IgD-negative memory B cell (primary cell): ENCODE results near the gene MGMT. TPM values are rescaled to one million over a fixed set of nuclear protein-coding genes. Genes with fewer than 3 reads are reported as not detected.

ENCODE experiments used
- H3K27ac Mint-ChIP-seq, 3 donors: one replicate each; pipeline ENCODE4 v1.8.0; 2020 to 2022; ENCODE audit warnings: mild to moderate bottlenecking in 3 of 3, mixed read lengths in 3 of 3, moderate library complexity in 1 of 3
- H3K27me3 Mint-ChIP-seq: one replicate; pipeline ENCODE4 v1.8.0; 2021; ENCODE audit warnings: mixed read lengths
- H3K36me3 Mint-ChIP-seq: one replicate; pipeline ENCODE4 v1.8.0; 2020; ENCODE audit warnings: mild to moderate bottlenecking, mixed read lengths
- H3K4me1 Mint-ChIP-seq, 3 donors: one replicate each; pipeline ENCODE4 v1.8.0; 2020 to 2022; ENCODE audit warnings: mixed read lengths in 3 of 3, mild to moderate bottlenecking in 1 of 3
- H3K4me3 Mint-ChIP-seq, 4 donors: one replicate each; pipeline ENCODE4 v1.8.0; 2020 to 2022; ENCODE audit warnings: mild to moderate bottlenecking in 4 of 4, mixed read lengths in 4 of 4, moderate library complexity in 3 of 4
- H3K9me3 Mint-ChIP-seq, 3 donors: one replicate each; pipeline ENCODE4 v1.8.0; 2020 to 2021; ENCODE audit warnings: mixed read lengths in 3 of 3, mild to moderate bottlenecking in 1 of 3
- polyA plus RNA-seq: library from polyadenylated mRNA; unstranded; fragments of 300-500 nt; fragmentation: Illumina TruSeq; gene quantifications from one replicate; pipeline ENCODE4 v1.2.3, GENCODE V29; 2021

MGMT gene
- polyA plus RNA-seq, 1 donor from 2014 or later: 35.1 TPM

- no peaks in the 10 kb centered on the region for H3K9me3 Mint-ChIP-seq
- H3K4me3 Mint-ChIP-seq: no peak overlapping the region
- no peak overlapping the region for H3K27ac Mint-ChIP-seq
- H3K4me1 Mint-ChIP-seq: peaks cover 0 to 3% (median 0%) of the 10 kb centered on the region in 3 donors
- peaks cover 17% of the 10 kb centered on the region for H3K36me3 Mint-ChIP-seq
- H3K27me3 Mint-ChIP-seq: no peaks in the 10 kb centered on the region
Measured at GRCh38 chr10:129705676-129706075, 238.6 kb downstream of the MGMT start.

GRCh38 chr10:129706081-129706480 lies 239.0 kb downstream of the MGMT start:
- H3K9me3 Mint-ChIP-seq: no peaks in the 10 kb centered on the region
- H3K36me3 Mint-ChIP-seq: peaks cover 17% of the 10 kb centered on the region
- peak overlapping the region in 1 of 3 donors; percentile 5 for H3K27ac Mint-ChIP-seq
- no peak overlapping the region for H3K4me3 Mint-ChIP-seq
- H3K4me1 Mint-ChIP-seq: peaks cover 0 to 3% (median 0%) of the 10 kb centered on the region in 3 donors
- no peaks in the 10 kb centered on the region for H3K27me3 Mint-ChIP-seq

- H3K27ac Mint-ChIP-seq: peak overlapping the region in 1 of 3 donors; percentile 5
Measured at GRCh38 chr10:129706523-129706922, 239.5 kb downstream of the MGMT start.

GRCh38 chr10:129707406-129708388 lies 240.7 kb downstream of the MGMT start:
- H3K4me3 Mint-ChIP-seq: no peak overlapping the region
- H3K27me3 Mint-ChIP-seq: no peaks in the 10 kb centered on the region
- peaks cover 0 to 3% (median 0%) of the 10 kb centered on the region in 3 donors for H3K4me1 Mint-ChIP-seq
- no peak overlapping the region for H3K27ac Mint-ChIP-seq
- H3K9me3 Mint-ChIP-seq: no peaks in the 10 kb centered on the region
- H3K36me3 Mint-ChIP-seq: peaks cover 16% of the 10 kb centered on the region

More at GRCh38 chr10:129706523-129706922, 239.5 kb downstream of the MGMT start:
- H3K4me3 Mint-ChIP-seq: no peak overlapping the region
- H3K27me3 Mint-ChIP-seq: no peaks in the 10 kb centered on the region
- peaks cover 16% of the 10 kb centered on the region for H3K36me3 Mint-ChIP-seq
- peaks cover 0 to 3% (median 0%) of the 10 kb centered on the region in 3 donors for H3K4me1 Mint-ChIP-seq
- H3K9me3 Mint-ChIP-seq: no peaks in the 10 kb centered on the region

DNA sequence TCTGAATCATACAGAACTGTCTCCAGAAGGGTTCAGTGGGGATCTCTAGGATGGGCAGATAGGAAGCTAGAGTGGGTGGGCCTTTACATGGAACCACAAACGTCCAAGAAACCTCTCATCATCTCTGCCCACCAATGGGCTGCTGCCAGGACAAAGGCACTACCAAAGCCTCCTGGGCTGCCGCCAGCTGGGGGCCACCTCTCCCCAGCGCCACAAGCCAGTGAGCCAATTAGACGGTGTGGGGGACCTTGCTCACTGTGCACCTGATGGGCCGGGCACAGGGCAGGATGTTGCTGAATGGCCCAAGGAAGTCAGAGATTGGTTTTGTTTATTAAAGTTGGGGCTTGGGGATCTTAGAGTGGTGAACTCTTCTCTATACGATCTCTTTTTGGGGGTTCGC lies 242.1 kb downstream of the MGMT start:
- Mint-ChIP-seq H3K9me3 (no peaks in the 10 kb centered on the region), H3K4me1 (no peaks in the 10 kb centered on the region), H3K27ac (no peak overlapping the region), H3K36me3 (peaks cover 14% of the 10 kb centered on the region), H3K4me3 (no peak overlapping the region), H3K27me3 (no peaks in the 10 kb centered on the region)

DNA sequence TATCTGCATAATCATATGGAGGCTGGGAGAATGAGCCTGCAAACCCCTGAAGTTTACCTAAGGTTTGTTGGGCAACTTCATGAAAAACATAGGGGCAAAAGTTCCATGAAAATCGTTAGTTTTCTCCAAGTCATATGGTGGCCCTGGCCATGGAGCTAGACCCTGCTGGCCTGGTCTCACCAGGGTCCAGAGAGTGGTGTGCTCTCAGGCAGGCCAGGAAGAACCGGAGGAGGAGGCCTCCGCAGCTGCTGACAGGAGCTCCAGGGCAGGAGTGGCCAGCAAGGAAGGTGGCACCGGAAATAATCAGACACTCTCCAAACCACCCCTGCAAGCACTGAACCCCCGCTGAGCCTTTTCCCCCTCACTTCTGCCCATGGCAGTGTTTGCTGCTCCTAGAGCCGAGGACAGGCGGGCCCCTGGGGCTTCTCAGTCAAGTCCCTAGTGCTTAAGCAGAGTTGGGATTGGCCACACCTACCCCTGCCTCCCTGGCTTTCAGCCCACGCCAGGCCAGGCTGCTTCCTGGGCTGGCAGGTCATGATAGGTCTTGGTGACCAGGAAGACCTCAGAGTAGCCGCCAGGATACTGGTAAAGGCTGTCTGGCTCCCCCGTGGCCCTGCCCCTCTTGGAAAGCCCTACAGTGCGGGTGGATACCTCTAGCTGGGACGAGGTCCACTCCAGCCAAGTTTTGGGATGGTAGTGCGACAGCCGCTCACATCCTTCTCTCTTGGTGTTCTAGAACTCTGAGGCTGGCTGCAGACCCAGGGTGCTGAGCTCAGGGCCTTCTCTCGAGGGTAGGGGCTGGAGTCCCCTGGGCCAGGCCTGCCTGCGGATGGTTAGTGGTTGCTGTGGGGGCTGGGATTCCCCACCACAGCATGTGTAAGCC lies 242.8 kb downstream of the MGMT start:
- H3K27ac Mint-ChIP-seq: no peak overlapping the region
- H3K9me3 Mint-ChIP-seq: no peaks in the 10 kb centered on the region
- no peaks in the 10 kb centered on the region for H3K27me3 Mint-ChIP-seq
- H3K36me3 Mint-ChIP-seq: peaks cover 13% of the 10 kb centered on the region
- no peaks in the 10 kb centered on the region for H3K4me1 Mint-ChIP-seq
- H3K4me3 Mint-ChIP-seq: no peak overlapping the region

DNA sequence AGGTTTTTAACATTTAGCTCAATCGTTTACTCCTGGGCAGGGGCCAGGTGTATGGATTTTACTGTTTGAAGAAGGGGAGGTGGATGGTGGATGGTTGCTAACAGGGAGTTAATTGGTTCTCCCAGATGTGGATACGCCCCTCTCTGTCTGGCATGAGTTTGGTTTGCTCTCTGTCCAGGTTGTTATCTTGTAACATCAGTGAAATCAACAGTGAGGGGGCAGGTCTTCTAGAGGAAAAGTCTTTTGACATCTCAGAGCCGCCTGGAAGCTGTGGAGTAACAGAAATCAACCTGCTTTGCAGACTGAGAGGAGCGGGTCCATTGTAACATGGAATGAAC lies 243.4 kb downstream of the MGMT start:
- H3K27ac Mint-ChIP-seq: no peak overlapping the region
- peaks cover 11% of the 10 kb centered on the region for H3K36me3 Mint-ChIP-seq
- no peaks in the 10 kb centered on the region for H3K4me1 Mint-ChIP-seq
- H3K4me3 Mint-ChIP-seq: no peak overlapping the region
- no peaks in the 10 kb centered on the region for H3K27me3 Mint-ChIP-seq
- no peaks in the 10 kb centered on the region for H3K9me3 Mint-ChIP-seq

DNA sequence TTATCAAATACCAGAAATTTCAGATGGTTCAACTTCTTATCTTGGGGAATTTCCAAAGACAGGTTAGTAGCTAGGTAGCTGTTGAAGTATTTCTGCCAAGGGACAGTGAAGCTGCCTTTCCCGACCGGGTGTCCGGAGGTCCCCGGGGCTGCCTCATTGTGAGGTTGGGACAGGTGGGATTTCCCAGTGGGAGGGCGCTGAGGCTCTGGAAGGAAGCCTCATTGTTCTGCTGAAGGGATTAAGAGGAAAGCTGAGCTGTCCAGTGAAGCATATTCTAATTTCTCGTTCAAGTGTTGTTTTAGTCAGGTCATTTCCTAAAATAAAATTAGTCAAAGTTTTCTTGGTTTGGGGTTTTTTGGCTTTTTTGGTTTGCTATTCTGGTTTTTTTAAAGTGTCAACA lies 244.2 kb downstream of the MGMT start:
- Mint-ChIP-seq H3K4me3 (no peak overlapping the region), H3K27me3 (no peaks in the 10 kb centered on the region), H3K4me1 (no peaks in the 10 kb centered on the region), H3K9me3 (no peaks in the 10 kb centered on the region), H3K36me3 (peaks cover 13% of the 10 kb centered on the region), H3K27ac (no peak overlapping the region)

DNA sequence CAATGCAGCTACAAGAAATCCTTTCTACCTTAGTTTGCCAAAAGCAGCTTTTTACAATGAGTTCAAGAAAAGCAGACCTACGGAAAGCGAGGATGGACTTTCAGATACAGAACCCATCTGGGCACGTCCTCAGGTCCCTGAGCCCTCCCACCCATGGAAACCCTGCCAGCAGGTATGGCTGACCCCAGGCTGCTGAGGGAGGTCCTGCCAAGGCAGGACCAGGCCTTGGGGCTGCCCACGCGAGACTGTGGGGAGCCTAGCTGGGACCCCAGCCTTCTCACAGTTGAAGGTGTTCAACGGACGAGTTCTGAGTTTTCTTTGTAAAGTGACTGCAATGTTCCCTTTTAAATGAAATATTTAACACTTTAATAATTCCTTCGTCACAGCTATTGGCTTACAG lies 245.0 kb downstream of the MGMT start:
- H3K4me1 Mint-ChIP-seq: no peaks in the 10 kb centered on the region
- H3K27ac Mint-ChIP-seq: no peak overlapping the region
- no peaks in the 10 kb centered on the region for H3K27me3 Mint-ChIP-seq
- H3K36me3 Mint-ChIP-seq: peaks cover 13% of the 10 kb centered on the region
- no peak overlapping the region for H3K4me3 Mint-ChIP-seq
- H3K9me3 Mint-ChIP-seq: no peaks in the 10 kb centered on the region

GRCh38 chr10:129713659-129714265 lies 246.7 kb downstream of the MGMT start:
- Mint-ChIP-seq H3K4me3 (no peak overlapping the region), H3K4me1 (no peaks in the 10 kb centered on the region), H3K36me3 (peaks cover 9% of the 10 kb centered on the region), H3K9me3 (peaks cover 0 to 3% (median 0%) of the 10 kb centered on the region in 3 donors), H3K27ac (no peak overlapping the region), H3K27me3 (no peaks in the 10 kb centered on the region)

- H3K27ac Mint-ChIP-seq: no peak overlapping the region
- no peak overlapping the region for H3K4me3 Mint-ChIP-seq
- peaks cover 2 to 5% (median 3%) of the 10 kb centered on the region in 3 donors for H3K9me3 Mint-ChIP-seq
- H3K4me1 Mint-ChIP-seq: no peaks in the 10 kb centered on the region
- H3K27me3 Mint-ChIP-seq: no peaks in the 10 kb centered on the region
- H3K36me3 Mint-ChIP-seq: peaks cover 18% of the 10 kb centered on the region
Measured at GRCh38 chr10:129715805-129716204, 248.8 kb downstream of the MGMT start.

DNA sequence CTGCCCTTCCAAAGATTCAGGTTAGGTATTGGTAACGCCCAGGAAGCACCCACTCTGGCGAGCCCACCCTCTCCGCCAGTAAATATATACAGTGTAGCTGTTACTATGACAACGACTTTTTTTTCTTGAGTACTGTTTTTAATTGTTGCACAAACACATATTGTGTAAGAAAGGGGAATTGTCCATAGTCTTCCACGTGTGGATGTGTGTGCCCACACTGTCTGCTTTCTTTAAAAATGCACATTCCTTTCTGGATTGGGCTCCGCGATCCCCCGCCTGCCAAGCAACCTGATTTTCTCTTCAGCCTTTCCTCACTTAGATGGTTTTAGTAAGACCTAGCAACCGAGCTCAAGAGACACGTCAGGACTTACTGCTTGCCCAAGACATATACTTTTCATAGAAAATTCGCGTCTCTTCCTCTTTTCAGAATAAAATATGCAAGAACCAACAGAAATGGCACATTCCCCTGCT lies 249.2 kb downstream of the MGMT start:
- Mint-ChIP-seq H3K4me3 (no peak overlapping the region), H3K27ac (no peak overlapping the region), H3K9me3 (peaks cover 2 to 9% (median 3%) of the 10 kb centered on the region in 3 donors), H3K36me3 (peaks cover 21% of the 10 kb centered on the region), H3K4me1 (no peaks in the 10 kb centered on the region), H3K27me3 (no peaks in the 10 kb centered on the region)

- H3K4me3 Mint-ChIP-seq: no peak overlapping the region
- H3K4me1 Mint-ChIP-seq: no peaks in the 10 kb centered on the region
- no peak overlapping the region for H3K27ac Mint-ChIP-seq
- peaks cover 3 to 14% (median 4%) of the 10 kb centered on the region in 3 donors for H3K9me3 Mint-ChIP-seq
- peaks cover 21% of the 10 kb centered on the region for H3K36me3 Mint-ChIP-seq
- no peaks in the 10 kb centered on the region for H3K27me3 Mint-ChIP-seq
Measured at GRCh38 chr10:129716881-129717280, 249.8 kb downstream of the MGMT start.

DNA sequence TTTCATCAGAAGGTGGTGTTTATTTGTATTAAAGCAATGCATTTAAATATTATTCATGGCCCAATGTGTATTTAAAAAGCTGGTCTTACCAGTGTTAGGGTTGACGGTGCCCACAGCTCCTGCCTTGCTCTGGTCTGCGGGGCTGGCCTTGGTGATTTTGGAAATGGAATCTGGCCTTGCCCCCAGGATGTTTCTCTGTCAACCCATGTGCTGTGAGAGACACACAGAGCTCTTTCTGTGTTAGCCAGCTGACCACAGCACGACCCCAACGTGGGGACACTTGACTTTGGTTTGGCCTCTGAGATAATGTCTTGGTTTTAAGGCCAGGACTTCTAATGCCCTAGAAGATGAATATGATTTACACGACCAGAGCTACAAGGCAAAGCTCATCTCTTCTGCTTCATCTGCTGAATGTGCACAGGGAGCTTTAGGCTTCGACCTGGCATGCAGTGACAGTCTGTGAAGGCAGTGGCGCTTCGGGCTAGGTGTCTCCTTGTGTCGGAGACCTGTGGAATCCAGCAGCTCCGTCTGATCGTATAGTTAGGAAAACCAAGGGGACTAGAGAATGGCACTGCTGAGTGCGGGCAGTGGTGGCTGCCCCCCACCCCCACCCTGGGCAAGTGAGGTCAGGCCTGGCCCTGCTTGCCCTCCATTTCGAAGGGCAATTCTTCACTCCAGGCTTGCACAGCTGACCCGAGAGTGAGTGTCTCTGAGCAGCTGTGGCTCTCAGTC lies 250.9 kb downstream of the MGMT start:
- H3K4me1 Mint-ChIP-seq: no peaks in the 10 kb centered on the region
- H3K27me3 Mint-ChIP-seq: no peaks in the 10 kb centered on the region
- H3K27ac Mint-ChIP-seq: peak overlapping the region in 1 of 3 donors; percentile 60
- H3K36me3 Mint-ChIP-seq: peaks cover 21% of the 10 kb centered on the region
- H3K9me3 Mint-ChIP-seq: peaks cover 3 to 14% (median 4%) of the 10 kb centered on the region in 3 donors
- no peak overlapping the region for H3K4me3 Mint-ChIP-seq
